H9 (cell line): ENCODE data around the gene SNTG2. TPM values are rescaled to one million over a fixed set of nuclear protein-coding genes. Genes with fewer than 3 reads are reported as not detected.

Source experiments
- DNase-seq: peaks from one replicate; pipeline ENCODE4 v3.0.0-alpha.2; 2017
- H2AFZ ChIP-seq: one replicate; pipeline ENCODE4 v1.6.1; 2013; ENCODE audit warnings: mild to moderate bottlenecking, low read length, control low read depth, moderate library complexity
- H2AK5ac ChIP-seq: 2 replicates; pipeline ENCODE4 v1.6.1; 2013; ENCODE audit warnings: low read length, control low read depth, mixed read lengths; ENCODE audit not compliant: insufficient read length
- H2BK120ac ChIP-seq: one replicate; pipeline ENCODE4 v1.6.1; 2013; ENCODE audit warnings: low read depth, mild to moderate bottlenecking, low read length, control low read depth, inconsistent platforms; ENCODE audit not compliant: poor library complexity, severe bottlenecking
- H2BK12ac ChIP-seq: 2 replicates; pipeline ENCODE4 v1.6.1; 2013; ENCODE audit warnings: low read length, control low read depth, mixed read lengths, low read depth; ENCODE audit not compliant: insufficient read length
- H2BK15ac ChIP-seq: 2 replicates; pipeline ENCODE4 v1.6.1; 2013; ENCODE audit warnings: low read depth, low read length, control low read depth
- H2BK20ac ChIP-seq: one replicate; pipeline ENCODE4 v1.6.1; 2013; ENCODE audit warnings: low read depth, mild to moderate bottlenecking, low read length, control low read depth, inconsistent platforms; ENCODE audit not compliant: poor library complexity, severe bottlenecking
- H2BK5ac ChIP-seq: 2 replicates; pipeline ENCODE4 v1.6.1; 2013; ENCODE audit warnings: low read length, control low read depth, mixed read lengths; ENCODE audit not compliant: insufficient read length
- H3K14ac ChIP-seq: 2 replicates; pipeline ENCODE4 v1.6.1; 2013; ENCODE audit warnings: low read length, control low read depth; ENCODE audit not compliant: insufficient read depth
- H3K18ac ChIP-seq: 2 replicates; pipeline ENCODE4 v1.6.1; 2013; ENCODE audit warnings: low read depth, mild to moderate bottlenecking, mixed read lengths, low read length, control low read depth; ENCODE audit not compliant: insufficient read length
- H3K23ac ChIP-seq: 2 replicates; pipeline ENCODE4 v1.6.1; 2013; ENCODE audit warnings: low read length, control low read depth, mixed read lengths, low read depth; ENCODE audit not compliant: insufficient read length
- H3K23me2 ChIP-seq: 2 replicates; pipeline ENCODE4 v1.6.1; 2013; ENCODE audit warnings: low read depth, mild to moderate bottlenecking, mixed read lengths, low read length, control low read depth; ENCODE audit not compliant: insufficient read length, poor library complexity, severe bottlenecking
- H3K27ac ChIP-seq: 2 replicates; pipeline ENCODE4 v1.5.1; 2013; ENCODE audit warnings: low read length, control low read depth, mixed read lengths, low read depth; ENCODE audit not compliant: insufficient read length
- H3K27me3 ChIP-seq: 2 replicates; pipeline ENCODE4 v1.6.1; 2013; ENCODE audit warnings: low read length, control low read depth, inconsistent platforms; ENCODE audit not compliant: insufficient read depth
- H3K4ac ChIP-seq: 2 replicates; pipeline ENCODE4 v1.6.1; 2013; ENCODE audit warnings: low read depth, mild to moderate bottlenecking, control low read depth, inconsistent platforms, low read length, moderate library complexity
- H3K4me1 ChIP-seq: 2 replicates; pipeline ENCODE4 v1.6.1; 2013; ENCODE audit warnings: low read length, control low read depth, inconsistent platforms; ENCODE audit not compliant: insufficient read depth
- H3K4me2 ChIP-seq: 2 replicates; pipeline ENCODE4 v1.6.1; 2013; ENCODE audit warnings: low read length, control low read depth, mixed read lengths; ENCODE audit not compliant: insufficient read length, insufficient read depth
- H3K56ac ChIP-seq: 2 replicates; pipeline ENCODE4 v1.6.1; 2013; ENCODE audit warnings: low read depth, mild to moderate bottlenecking, mixed read lengths, low read length, control low read depth; ENCODE audit not compliant: insufficient read length
- H3K79me1 ChIP-seq: 2 replicates; pipeline ENCODE4 v1.6.1; 2013; ENCODE audit warnings: low read depth, mild to moderate bottlenecking, moderate library complexity, low read length, control low read depth, inconsistent platforms; ENCODE audit not compliant: insufficient read depth, poor library complexity, severe bottlenecking
- H3K79me2 ChIP-seq: 2 replicates; pipeline ENCODE4 v1.6.1; 2013; ENCODE audit warnings: low read length, control low read depth, inconsistent platforms; ENCODE audit not compliant: insufficient read depth
- H3K9ac ChIP-seq: 2 replicates; pipeline ENCODE4 v1.6.1; 2013; ENCODE audit warnings: low read length, control low read depth, mixed read lengths; ENCODE audit not compliant: insufficient read length; ENCODE audit errors: extremely low read depth
- H3K9me3 ChIP-seq: one replicate; pipeline ENCODE4 v1.6.1; 2013; ENCODE audit warnings: low read depth, low read length, inconsistent platforms; ENCODE audit not compliant: control insufficient read depth
- H3T11ph ChIP-seq: one replicate; pipeline ENCODE4 v1.6.1; 2013; ENCODE audit warnings: mild to moderate bottlenecking, low read length, control low read depth, inconsistent platforms
- H4K20me1 ChIP-seq: one replicate; pipeline ENCODE4 v1.6.1; 2013; ENCODE audit not compliant: control insufficient read depth, insufficient read length, insufficient read depth
- H4K5ac ChIP-seq: 2 replicates; pipeline ENCODE4 v1.6.1; 2013; ENCODE audit warnings: low read depth, mild to moderate bottlenecking, mixed read lengths, low read length, control low read depth; ENCODE audit not compliant: insufficient read length
- H4K8ac ChIP-seq: replicated peaks from 2 replicates; pipeline ENCODE4 v1.6.1; 2013; ENCODE audit warnings: low read length, control low read depth, mixed read lengths, low read depth; ENCODE audit not compliant: insufficient read length
- H4K91ac ChIP-seq: 2 replicates; pipeline ENCODE4 v1.6.1; 2013; ENCODE audit warnings: low read depth, mild to moderate bottlenecking, moderate library complexity, mixed read lengths, low read length, control low read depth; ENCODE audit not compliant: insufficient read length
- H3K27ac Mint-ChIP-seq, 3 experiments: 2 replicates in 2 of 3; 3 replicates in 1 of 3; pipeline ENCODE4 v1.8.0; 2020 to 2021; ENCODE audit warnings: mixed read lengths in 3 of 3, mild to moderate bottlenecking in 1 of 3, moderate library complexity in 1 of 3
- H3K27me3 Mint-ChIP-seq: 2 replicates; pipeline ENCODE4 v1.8.0; 2021; ENCODE audit warnings: low read depth, mild to moderate bottlenecking, moderate library complexity, mixed read lengths
- H3K36me3 Mint-ChIP-seq, 3 experiments: 2 replicates in 2 of 3; 3 replicates in 1 of 3; pipeline ENCODE4 v1.8.0; 2020 to 2021; ENCODE audit warnings: low read depth in 3 of 3, mixed read lengths in 3 of 3; ENCODE audit not compliant: insufficient read depth in 1 of 3
- H3K4me1 Mint-ChIP-seq, 2 experiments: 2 replicates each; pipeline ENCODE4 v1.8.0; 2020; ENCODE audit warnings: mixed read lengths in 2 of 2
- H3K4me3 Mint-ChIP-seq, 2 experiments: 2 replicates in 1 of 2; 3 replicates in 1 of 2; pipeline ENCODE4 v1.8.0; 2020 to 2021; ENCODE audit warnings: mild to moderate bottlenecking in 2 of 2, mixed read lengths in 2 of 2, moderate library complexity in 1 of 2
- H3K9me3 Mint-ChIP-seq, 2 experiments: 2 replicates in 1 of 2; 3 replicates in 1 of 2; pipeline ENCODE4 v1.8.0; 2020; ENCODE audit warnings: mild to moderate bottlenecking in 2 of 2, mixed read lengths in 2 of 2, moderate library complexity in 1 of 2
- CTCF ChIP-seq: fragments of 200-600 bp; sonication (generic); conservative IDR thresholded peaks from 3 replicates; pipeline ENCODE4 v1.8.0; 2021; ENCODE audit warnings: antibody characterized with exemption, mild to moderate bottlenecking
- WGBS: extraction: QIAGEN DNeasy Blood & Tissue Kit; methylation state at CpG from one replicate; pipeline ENCODE4 v1.1.7; 2013; ENCODE audit warnings: missing lambda C conversion rate, low lambda C conversion rate, mixed read lengths; ENCODE audit not compliant: insufficient read length; ENCODE audit errors: extremely low coverage; 5-methylcytosine and 5-hydroxymethylcytosine counted together
- total RNA-seq: library from RNA; stranded (reverse); gene quantifications from 2 replicates; pipeline ENCODE4 v1.2.1, GENCODE V29; 2021

The SNTG2 gene
- total RNA-seq, 1 experiment from 2014 or later: 13.2 TPM

GRCh38 chr2:1371082-1371481 lies 420.4 kb downstream of the SNTG2 start:
- Histone ChIP-seq H3K23ac (no peak overlapping the region), H4K5ac (no peak overlapping the region), H3K79me1 (no peaks in the 10 kb centered on the region), H2BK120ac (no peak overlapping the region), H3K27ac (no peak overlapping the region), H3K27me3 (no peaks in the 10 kb centered on the region), H3K4ac (no peak overlapping the region), H3K23me2 (no peaks in the 10 kb centered on the region), H2BK5ac (no peak overlapping the region), H3K4me1 (no peaks in the 10 kb centered on the region), H3T11ph (no peak overlapping the region), H4K8ac (no peak overlapping the region), H3K56ac (no peak overlapping the region), H3K18ac (no peak overlapping the region), H3K4me2 (no peak overlapping the region), H2AFZ (no peak overlapping the region), H2BK20ac (no peak overlapping the region), H3K79me2 (no peaks in the 10 kb centered on the region), H3K14ac (no peak overlapping the region), H3K9me3 (no peaks in the 10 kb centered on the region), H2AK5ac (no peak overlapping the region), H4K20me1 (no peaks in the 10 kb centered on the region), H2BK12ac (no peak overlapping the region), H2BK15ac (no peak overlapping the region), H3K9ac (no peak overlapping the region), H4K91ac (no peak overlapping the region)
- no CpG with 5 or more reads among the region's 11 CpGs for WGBS
- Mint-ChIP-seq H3K27ac (no peak overlapping the region), H3K4me3 (no peak overlapping the region), H3K4me1 (peaks cover 0 to 2% of the 10 kb centered on the region in 2 experiments; a peak in 2 of 4 replicates), H3K27me3 (peaks cover 3% of the 10 kb centered on the region), H3K9me3 (no peaks in the 10 kb centered on the region; a peak in 1 of 5 replicates), H3K36me3 (no peaks in the 10 kb centered on the region)
- TF ChIP-seq CTCF: no peak
- no peak for DNase-seq
